OCI-LY1 (cell line): ENCODE data around the gene MAGEA3.
"Not testable (repeated sequence)": the region's sequence is repeated elsewhere in the genome, so short reads cannot be mapped to it uniquely, and the experiment has no call there.

Source experiments
- H2AFZ ChIP-seq: fragments of 200-600 bp; sonication (generic), shearing (Covaris generic); 2 replicates; pipeline ENCODE4 v1.6.0; 2014; ENCODE audit warnings: antibody characterized with exemption, mild to moderate bottlenecking, low read length
- H3F3A ChIP-seq: fragments of 200-600 bp; sonication (generic), shearing (Covaris generic); 2 replicates; pipeline ENCODE4 v1.6.0; 2014; ENCODE audit warnings: mild to moderate bottlenecking, antibody characterized with exemption, low read length, moderate library complexity; ENCODE audit not compliant: insufficient read depth
- H3K27ac ChIP-seq: fragments of 200-600 bp; sonication (generic); 2 replicates; pipeline ENCODE4 v1.5.1; 2014; ENCODE audit warnings: low read length, mixed run types, mild to moderate bottlenecking, low read depth; ENCODE audit not compliant: poor library complexity, severe bottlenecking
- H3K27me3 ChIP-seq: fragments of 200-600 bp; sonication (generic); 2 replicates; pipeline ENCODE4 v1.6.0; 2014; ENCODE audit warnings: antibody characterized with exemption, mild to moderate bottlenecking, low read length, moderate library complexity; ENCODE audit not compliant: insufficient read depth
- H3K36me3 ChIP-seq: fragments of 200-600 bp; sonication (generic); 2 replicates; pipeline ENCODE4 v1.6.1; 2014; ENCODE audit warnings: mild to moderate bottlenecking, antibody characterized with exemption, low read length, moderate library complexity, mixed read lengths; ENCODE audit not compliant: insufficient read depth
- H3K4me1 ChIP-seq: fragments of 200-600 bp; sonication (generic); 2 replicates; pipeline ENCODE4 v1.5.1; 2014; ENCODE audit warnings: mild to moderate bottlenecking, low read length, moderate library complexity; ENCODE audit not compliant: insufficient read depth, severe bottlenecking
- H3K4me2 ChIP-seq: fragments of 200-600 bp; sonication (generic), shearing (Covaris generic); 2 replicates; pipeline ENCODE4 v1.6.1; 2014; ENCODE audit warnings: low read length
- H3K4me3 ChIP-seq: fragments of 200-600 bp; sonication (generic); 2 replicates; pipeline ENCODE4 v1.5.1; 2014; ENCODE audit warnings: low read length, low read depth, mild to moderate bottlenecking, mixed read lengths; ENCODE audit not compliant: poor library complexity, severe bottlenecking
- H3K79me2 ChIP-seq: fragments of 200-600 bp; shearing (Covaris generic); 2 replicates; pipeline ENCODE4 v1.6.1; 2016; ENCODE audit warnings: mixed run types, low read length, mixed read lengths; ENCODE audit not compliant: insufficient read depth
- H3K9ac ChIP-seq: fragments of 200-600 bp; sonication (generic), shearing (Covaris generic); 2 replicates; pipeline ENCODE4 v1.6.1; 2014; ENCODE audit warnings: mild to moderate bottlenecking, low read length, mixed read lengths
- H3K9me2 ChIP-seq: fragments of 200-600 bp; sonication (generic), shearing (Covaris generic); 2 replicates; pipeline ENCODE4 v1.6.1; 2014; ENCODE audit warnings: low read depth, mild to moderate bottlenecking, low read length, mixed read lengths
- H3K9me3 ChIP-seq: fragments of 200-600 bp; shearing (Covaris generic); 2 replicates; pipeline ENCODE4 v1.6.1; 2014; ENCODE audit warnings: low read length, mixed read lengths
- H4K20me1 ChIP-seq: fragments of 200-600 bp; sonication (generic), shearing (Covaris generic); 2 replicates; pipeline ENCODE4 v1.6.0; 2016; ENCODE audit warnings: mild to moderate bottlenecking, low read length; ENCODE audit not compliant: insufficient read depth
- CTCF ChIP-seq: fragments of 200-600 bp; sonication (generic), shearing (Covaris generic); IDR thresholded peaks from 2 replicates; pipeline ENCODE4 v1.5.1; 2017; ENCODE audit warnings: mild to moderate bottlenecking, antibody characterized with exemption, low read length, moderate library complexity, mixed read lengths
- EZH2 ChIP-seq: fragments of 200-600 bp; sonication (generic), shearing (Covaris generic); IDR thresholded peaks from 2 replicates; pipeline ENCODE4 v1.8.0; 2017; ENCODE audit warnings: borderline replicate concordance, mixed run types, mild to moderate bottlenecking, antibody characterized with exemption, low read length, moderate library complexity, mixed read lengths

MAGEA3 gene

GRCh38 chrX:152697952-152698931, at the start of gene MAGEA3:
TSS of gene MAGEA3 (plus strand) at chrX:152698794. CDS start at chrX:152700833, 2,039 bp downstream.
- H3K27ac ChIP-seq, H4K20me1 ChIP-seq, H3K9me3 ChIP-seq, H3K9me2 ChIP-seq, H2AFZ ChIP-seq, H3K4me2 ChIP-seq, H3K36me3 ChIP-seq, H3K9ac ChIP-seq, H3K27me3 ChIP-seq, H3K79me2 ChIP-seq, H3K4me3 ChIP-seq, H3K4me1 ChIP-seq, H3F3A ChIP-seq: not testable (repeated sequence)

DNA sequence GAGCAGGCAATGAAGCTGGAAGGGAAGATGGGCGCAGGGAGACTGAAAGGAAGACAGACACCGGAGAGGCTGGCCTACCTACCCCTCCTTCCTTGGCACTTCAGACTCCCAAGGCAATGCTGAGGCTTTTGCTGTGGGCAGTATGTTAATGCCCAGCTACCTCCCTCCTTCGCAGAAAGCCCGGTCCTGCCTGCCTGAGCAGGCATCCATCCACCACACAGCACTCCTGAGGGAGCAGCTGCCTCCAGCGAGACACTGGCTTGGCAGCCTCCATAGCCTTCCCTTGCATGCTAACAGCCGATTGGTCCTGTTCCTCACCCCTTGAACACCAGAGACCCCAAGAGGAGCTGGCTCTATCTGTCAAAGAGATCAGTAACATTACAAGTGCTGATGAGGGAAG, 46.5 kb upstream of the MAGEA3 start:
- Histone ChIP-seq H3K9me3 (no peaks in the 10 kb centered on the region), H3K9ac (no peak overlapping the region), H3K27me3 (no peaks in the 10 kb centered on the region), H3K4me3 (no peak overlapping the region), H3K4me2 (no peak overlapping the region), H3K27ac (no peak overlapping the region), H3F3A (no peaks in the 10 kb centered on the region), H3K9me2 (no peaks in the 10 kb centered on the region), H3K4me1 (no peaks in the 10 kb centered on the region), H2AFZ (no peak overlapping the region), H3K36me3 (no peaks in the 10 kb centered on the region), H3K79me2 (no peaks in the 10 kb centered on the region), H4K20me1 (no peaks in the 10 kb centered on the region)
- TF ChIP-seq CTCF, result no peak
- no peak for TF ChIP-seq EZH2

- Histone ChIP-seq H3K27me3 (no peaks in the 10 kb centered on the region), H3K9me3 (no peaks in the 10 kb centered on the region), H4K20me1 (no peaks in the 10 kb centered on the region), H3K27ac (no peak overlapping the region), H3K4me1 (no peaks in the 10 kb centered on the region), H3K4me3 (no peak overlapping the region), H3K4me2 (no peak overlapping the region), H3K9ac (no peak overlapping the region), H3K79me2 (no peaks in the 10 kb centered on the region), H3K9me2 (no peaks in the 10 kb centered on the region), H2AFZ (no peak overlapping the region), H3F3A (no peaks in the 10 kb centered on the region), H3K36me3 (no peaks in the 10 kb centered on the region)
- TF ChIP-seq CTCF (no peak), EZH2 (no peak)
Observed at GRCh38 chrX:152652467-152652866, 46.1 kb upstream of the MAGEA3 start.
